Stimulated activated naive CD8-positive, alpha-beta T cell treated with anti-CD3 and anti-CD28 coated beads, Interleukin-15, amount 100 ng/mL, for 72 hours (primary cell): ENCODE data around the gene RARB.

Source experiments
- ATAC-seq: fragments of 150-1000 bp; cut with Tn5 transposase; 2 replicates; pipeline ENCODE4 v1.10.0; 2021; ENCODE audit warnings: mild to moderate bottlenecking, moderate library complexity
- DNase-seq, 2 donors: peaks; one replicate each; pipeline ENCODE4 v3.0.0; 2021 to 2022
- H3K27ac Mint-ChIP-seq, 2 donors: one replicate each; pipeline ENCODE4 v1.8.0; 2022; ENCODE audit warnings: mild to moderate bottlenecking in 2 of 2, mixed read lengths in 2 of 2, moderate library complexity in 2 of 2
- H3K27me3 Mint-ChIP-seq: one replicate; pipeline ENCODE4 v1.8.0; 2022; ENCODE audit warnings: mixed read lengths
- H3K4me1 Mint-ChIP-seq: one replicate; pipeline ENCODE4 v1.8.0; 2022; ENCODE audit warnings: mild to moderate bottlenecking, mixed read lengths
- H3K4me3 Mint-ChIP-seq, 2 donors: one replicate each; pipeline ENCODE4 v1.8.0; 2022; ENCODE audit warnings: mild to moderate bottlenecking in 2 of 2, mixed read lengths in 2 of 2, moderate library complexity in 1 of 2
- H3K9me3 Mint-ChIP-seq, 2 donors: one replicate each; pipeline ENCODE4 v1.8.0; 2022; ENCODE audit warnings: mixed read lengths in 2 of 2

The RARB gene

GRCh38 chr3:25586553-25586952 lies 158.5 kb downstream of the RARB start:
- no peaks in the 10 kb centered on the region for H3K4me1 Mint-ChIP-seq
- no peak overlapping the region for H3K4me3 Mint-ChIP-seq
- H3K27ac Mint-ChIP-seq = no peak overlapping the region
- ATAC-seq (no peak), DNase-seq (no peak)
- H3K9me3 Mint-ChIP-seq = peaks cover 0 to 4% of the 10 kb centered on the region in 2 donors
- no peaks in the 10 kb centered on the region for H3K27me3 Mint-ChIP-seq

- H3K4me1 Mint-ChIP-seq = no peaks in the 10 kb centered on the region
- H3K27me3 Mint-ChIP-seq = no peaks in the 10 kb centered on the region
- H3K27ac Mint-ChIP-seq = no peak overlapping the region
- H3K4me3 Mint-ChIP-seq = no peak overlapping the region
- no peak for DNase-seq
- ATAC-seq = no peak
- H3K9me3 Mint-ChIP-seq = peaks cover 0 to 4% of the 10 kb centered on the region in 2 donors
Measured at GRCh38 chr3:25587094-25587493, 159.0 kb downstream of the RARB start.

GRCh38 chr3:25587526-25587925 lies 159.5 kb downstream of the RARB start:
- Mint-ChIP-seq H3K27me3 (no peaks in the 10 kb centered on the region), H3K9me3 (peaks cover 0 to 4% of the 10 kb centered on the region in 2 donors), H3K27ac (no peak overlapping the region), H3K4me3 (no peak overlapping the region), H3K4me1 (peaks cover 2% of the 10 kb centered on the region)
- no peak for ATAC-seq
- DNase-seq = no peak

DNA sequence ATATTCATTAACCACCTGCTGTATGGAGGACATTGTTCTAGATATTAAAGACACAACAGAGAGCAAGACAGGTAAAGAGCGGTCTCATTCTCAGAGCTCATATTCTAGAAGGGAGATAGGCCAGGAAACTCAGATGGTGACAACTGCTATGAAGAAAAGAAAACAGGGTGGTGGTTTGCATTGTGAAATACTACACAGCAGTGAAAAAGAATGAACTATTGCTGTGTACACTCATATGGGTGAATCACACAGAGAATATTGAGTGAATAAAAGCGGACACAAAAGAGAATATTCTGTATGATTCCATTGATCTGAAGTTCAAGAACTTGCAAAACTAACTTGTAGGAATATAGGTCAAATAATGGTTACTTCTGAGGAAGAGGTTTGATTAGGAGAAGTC lies 159.9 kb downstream of the RARB start:
- ATAC-seq (no peak), DNase-seq (no peak)
- no peak overlapping the region for H3K27ac Mint-ChIP-seq
- peaks cover 5% of the 10 kb centered on the region for H3K4me1 Mint-ChIP-seq
- peaks cover 0 to 4% of the 10 kb centered on the region in 2 donors for H3K9me3 Mint-ChIP-seq
- H3K27me3 Mint-ChIP-seq = no peaks in the 10 kb centered on the region
- no peak overlapping the region for H3K4me3 Mint-ChIP-seq

DNA sequence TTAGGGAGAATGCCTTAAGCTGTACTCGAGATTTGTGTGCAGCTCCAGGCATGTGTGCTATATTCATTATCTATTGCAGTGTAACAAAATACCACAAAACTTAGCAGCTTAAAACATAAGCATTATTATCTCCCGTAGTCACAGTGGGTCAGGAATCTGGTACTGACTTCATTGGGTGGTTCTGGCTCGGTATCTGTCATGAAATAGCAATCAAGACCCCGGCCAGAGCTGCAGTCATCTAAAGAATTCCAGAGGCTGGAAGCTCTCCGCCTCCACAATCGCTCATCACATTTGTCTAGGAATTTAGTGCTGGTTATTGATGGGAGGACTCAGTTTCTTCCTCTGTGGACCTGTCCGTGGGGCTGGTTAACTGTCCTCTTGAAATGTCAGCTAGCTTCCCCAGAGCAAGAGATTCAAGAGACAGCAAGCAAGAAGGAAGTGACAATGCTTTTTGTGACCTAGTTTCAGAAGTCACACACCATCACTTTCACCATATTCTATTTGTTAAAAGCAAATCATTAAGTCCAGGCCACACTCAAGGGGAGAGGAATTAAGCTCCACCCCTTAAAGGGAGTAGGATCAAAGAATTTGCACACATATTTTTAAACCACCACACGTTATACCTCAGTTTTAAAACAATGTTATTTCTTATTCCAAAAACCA lies 160.5 kb downstream of the RARB start:
- ATAC-seq (no peak), DNase-seq (no peak)
- no peak overlapping the region for H3K27ac Mint-ChIP-seq
- H3K4me3 Mint-ChIP-seq = no peak overlapping the region
- peaks cover 5% of the 10 kb centered on the region for H3K4me1 Mint-ChIP-seq
- no peaks in the 10 kb centered on the region for H3K27me3 Mint-ChIP-seq
- H3K9me3 Mint-ChIP-seq = peaks cover 0 to 4% of the 10 kb centered on the region in 2 donors

- H3K27ac Mint-ChIP-seq = no peak overlapping the region
- H3K27me3 Mint-ChIP-seq = no peaks in the 10 kb centered on the region
- H3K4me1 Mint-ChIP-seq = peaks cover 5% of the 10 kb centered on the region
- DNase-seq = no peak
- no peak overlapping the region for H3K4me3 Mint-ChIP-seq
- ATAC-seq = no peak
- H3K9me3 Mint-ChIP-seq = peaks cover 0 to 4% of the 10 kb centered on the region in 2 donors
Measured at GRCh38 chr3:25589104-25589782, 161.2 kb downstream of the RARB start.

- no peak overlapping the region for H3K27ac Mint-ChIP-seq
- H3K4me1 Mint-ChIP-seq = peaks cover 5% of the 10 kb centered on the region
- DNase-seq (no peak), ATAC-seq (no peak)
- H3K27me3 Mint-ChIP-seq = no peaks in the 10 kb centered on the region
- H3K4me3 Mint-ChIP-seq = no peak overlapping the region
- peaks cover 0 to 4% of the 10 kb centered on the region in 2 donors for H3K9me3 Mint-ChIP-seq
Measured at GRCh38 chr3:25589783-25590258, 161.8 kb downstream of the RARB start.

GRCh38 chr3:25592510-25592968 lies 164.5 kb downstream of the RARB start:
- ATAC-seq (peak; percentile 65), DNase-seq (no peak)
- H3K9me3 Mint-ChIP-seq = peaks cover 0 to 4% of the 10 kb centered on the region in 2 donors
- H3K4me3 Mint-ChIP-seq = no peak overlapping the region
- H3K27ac Mint-ChIP-seq = peak overlapping the region in 1 of 2 donors; percentile 71
- no peaks in the 10 kb centered on the region for H3K27me3 Mint-ChIP-seq
- peaks cover 5% of the 10 kb centered on the region for H3K4me1 Mint-ChIP-seq

DNA sequence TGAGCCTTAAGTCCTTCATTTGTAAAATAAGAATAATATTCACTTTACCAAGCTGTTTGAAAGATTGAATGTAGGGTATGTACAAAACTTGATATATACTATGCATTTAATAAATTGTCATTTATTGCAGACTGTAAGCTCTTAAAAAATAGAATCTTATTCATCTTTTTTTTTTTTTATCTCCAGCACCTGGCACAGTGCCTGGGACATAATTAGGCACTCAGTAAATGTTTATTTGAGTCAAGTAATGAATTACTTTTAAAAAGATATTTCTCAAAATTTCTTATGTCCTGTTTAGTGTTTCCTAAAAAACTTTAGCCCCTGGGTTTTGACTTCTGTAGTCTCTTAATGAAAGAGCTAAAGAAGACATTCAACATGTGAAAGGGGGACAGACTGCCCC lies 164.9 kb downstream of the RARB start:
- H3K27ac Mint-ChIP-seq = no peak overlapping the region
- no peaks in the 10 kb centered on the region for H3K27me3 Mint-ChIP-seq
- peaks cover 8% of the 10 kb centered on the region for H3K4me1 Mint-ChIP-seq
- no peak for ATAC-seq
- DNase-seq = no peak
- H3K9me3 Mint-ChIP-seq = peaks cover 0 to 2% of the 10 kb centered on the region in 2 donors
- H3K4me3 Mint-ChIP-seq = no peak overlapping the region

GRCh38 chr3:25594007-25594502 lies 166.0 kb downstream of the RARB start:
- Mint-ChIP-seq H3K4me3 (no peak overlapping the region), H3K27ac (no peak overlapping the region), H3K9me3 (no peaks in the 10 kb centered on the region), H3K27me3 (no peaks in the 10 kb centered on the region), H3K4me1 (peaks cover 10% of the 10 kb centered on the region)
- ATAC-seq (peak; percentile 33), DNase-seq (no peak)

DNA sequence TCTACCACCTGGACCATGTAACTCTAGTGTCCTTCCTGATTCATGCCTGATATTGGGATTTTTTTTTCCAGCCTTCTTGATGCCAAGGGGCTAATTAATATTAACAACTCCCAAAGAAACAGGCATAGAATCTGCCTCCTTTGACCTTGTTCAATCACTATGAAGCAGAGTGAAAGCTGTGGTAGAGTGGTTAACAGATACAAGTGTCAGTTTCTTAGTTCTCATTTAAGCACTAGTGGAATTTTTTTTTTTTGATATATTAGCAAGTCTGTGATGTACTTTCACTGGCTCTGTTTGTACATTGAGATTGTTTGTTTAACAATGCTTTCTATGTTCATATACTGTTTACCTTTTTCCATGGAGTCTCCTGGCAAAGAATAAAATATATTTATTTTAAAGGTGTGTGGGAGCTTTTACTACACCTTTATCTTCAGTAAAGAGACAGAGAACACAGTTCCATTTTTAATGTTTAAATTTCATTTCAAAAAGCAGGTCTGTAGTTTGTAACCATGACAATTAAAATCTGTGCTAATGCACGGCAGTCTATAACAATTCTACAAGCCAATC lies 169.6 kb downstream of the RARB start:
- DNase-seq (no peak), ATAC-seq (peak; percentile 70)
- Mint-ChIP-seq H3K9me3 (no peaks in the 10 kb centered on the region), H3K27ac (peak overlapping the region in 1 of 2 donors; percentile 27), H3K4me1 (peaks cover 8% of the 10 kb centered on the region), H3K4me3 (no peak overlapping the region), H3K27me3 (no peaks in the 10 kb centered on the region)

GRCh38 chr3:25603703-25604102 lies 175.6 kb downstream of the RARB start:
- H3K9me3 Mint-ChIP-seq = no peaks in the 10 kb centered on the region
- ATAC-seq (peak; percentile 9), DNase-seq (no peak)
- no peak overlapping the region for H3K4me3 Mint-ChIP-seq
- H3K27me3 Mint-ChIP-seq = no peaks in the 10 kb centered on the region
- H3K27ac Mint-ChIP-seq = no peak overlapping the region
- peaks cover 5% of the 10 kb centered on the region for H3K4me1 Mint-ChIP-seq

DNA sequence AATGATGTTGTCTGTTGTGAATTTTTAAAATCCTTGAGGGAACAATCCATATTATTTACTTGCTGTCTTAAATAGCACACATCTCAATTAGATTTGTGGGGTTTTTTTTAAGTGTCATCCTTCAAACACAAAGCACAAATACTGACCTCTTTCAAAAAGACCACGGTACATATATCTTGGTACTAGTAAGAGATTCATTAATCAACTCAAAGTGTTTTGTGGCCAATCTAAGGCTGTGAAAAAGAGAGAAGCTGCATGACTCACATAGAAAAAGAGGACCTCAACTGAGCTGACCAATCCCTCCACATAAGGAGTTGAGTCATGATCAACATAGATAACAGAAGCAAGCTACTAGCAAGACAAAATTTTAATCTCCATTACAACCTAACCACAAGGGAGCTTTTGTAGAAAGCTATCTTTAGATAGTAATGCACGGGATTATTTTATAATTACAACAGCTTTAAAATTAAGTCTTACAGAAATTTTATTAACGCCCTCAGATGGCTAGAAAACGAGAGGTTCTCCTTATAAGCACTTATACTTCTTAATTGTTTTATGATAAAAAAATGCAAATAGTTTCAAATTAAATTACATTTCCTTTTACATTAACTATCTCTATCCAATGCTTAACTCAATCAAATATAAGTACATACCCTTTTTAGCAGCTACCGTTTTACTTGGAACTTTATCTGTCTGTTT lies 176.2 kb downstream of the RARB start:
- DNase-seq (no peak), ATAC-seq (peak; percentile 93)
- no peak overlapping the region for H3K27ac Mint-ChIP-seq
- no peak overlapping the region for H3K4me3 Mint-ChIP-seq
- H3K9me3 Mint-ChIP-seq = no peaks in the 10 kb centered on the region
- H3K4me1 Mint-ChIP-seq = peaks cover 5% of the 10 kb centered on the region
- no peaks in the 10 kb centered on the region for H3K27me3 Mint-ChIP-seq

GRCh38 chr3:25610167-25610566 lies 182.1 kb downstream of the RARB start:
- DNase-seq = no peak
- Mint-ChIP-seq H3K9me3 (no peaks in the 10 kb centered on the region), H3K27ac (no peak overlapping the region), H3K4me1 (peaks cover 10% of the 10 kb centered on the region), H3K27me3 (no peaks in the 10 kb centered on the region), H3K4me3 (no peak overlapping the region)
- ATAC-seq = no peak

- Mint-ChIP-seq H3K27ac (peak overlapping the region in 1 of 2 donors; percentile 2), H3K27me3 (no peaks in the 10 kb centered on the region)
- no peak for ATAC-seq
Measured at GRCh38 chr3:25610779-25611178, 182.7 kb downstream of the RARB start.

More at GRCh38 chr3:25610779-25611178, 182.7 kb downstream of the RARB start:
- Mint-ChIP-seq H3K9me3 (no peaks in the 10 kb centered on the region), H3K4me3 (no peak overlapping the region), H3K4me1 (peaks cover 7% of the 10 kb centered on the region)
- DNase-seq = no peak
